GM18870 (cell line): ENCODE measurements around the gene RHEX.

Experiments used
- ATAC-seq: cut with Tn5 transposase; IDR thresholded peaks from one replicate; pipeline ENCODE4 v1.9.1; 2021; ENCODE audit warnings: moderate library complexity; ENCODE audit not compliant: unreplicated experiment

The RHEX gene

DNA sequence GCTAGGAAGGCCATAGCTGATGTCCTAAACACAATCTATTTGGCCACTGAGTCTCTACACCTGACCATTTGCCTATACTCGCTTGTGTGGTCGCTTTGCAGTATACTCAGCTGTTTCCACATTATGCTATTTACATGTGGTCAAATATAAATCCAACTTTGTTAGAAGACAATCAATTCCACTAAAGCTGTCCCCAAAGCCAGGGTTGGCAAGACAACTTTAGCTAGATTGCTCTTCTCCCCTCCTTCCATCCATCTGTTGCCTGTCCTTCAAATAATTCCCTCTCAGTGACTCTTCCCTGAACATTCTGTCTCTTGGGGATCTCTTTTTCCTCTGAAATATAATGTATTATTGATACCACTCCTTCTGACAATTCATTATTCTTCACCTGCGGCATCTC, 34.1 kb downstream of the RHEX start:
- no peak for ATAC-seq

DNA sequence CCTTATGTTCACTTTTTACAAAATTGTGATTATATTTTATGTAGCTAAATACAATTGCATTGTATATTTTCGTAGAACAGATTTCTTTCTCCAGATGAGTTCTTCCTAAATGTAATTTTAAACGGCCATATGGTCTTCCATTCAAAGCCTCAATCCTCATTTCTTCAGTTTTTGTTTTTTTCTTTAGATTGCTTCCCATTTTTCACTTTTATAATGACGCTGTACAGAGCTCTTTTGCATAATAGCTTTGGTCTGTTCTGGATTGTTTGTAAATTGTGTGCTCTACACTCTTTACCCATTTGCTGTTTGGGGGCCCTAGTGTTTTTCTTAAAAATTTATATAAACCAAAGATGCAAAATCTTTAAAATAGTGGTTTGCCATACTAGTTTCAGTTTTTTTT, 36.4 kb downstream of the RHEX start:
- ATAC-seq, result no peak

DNA sequence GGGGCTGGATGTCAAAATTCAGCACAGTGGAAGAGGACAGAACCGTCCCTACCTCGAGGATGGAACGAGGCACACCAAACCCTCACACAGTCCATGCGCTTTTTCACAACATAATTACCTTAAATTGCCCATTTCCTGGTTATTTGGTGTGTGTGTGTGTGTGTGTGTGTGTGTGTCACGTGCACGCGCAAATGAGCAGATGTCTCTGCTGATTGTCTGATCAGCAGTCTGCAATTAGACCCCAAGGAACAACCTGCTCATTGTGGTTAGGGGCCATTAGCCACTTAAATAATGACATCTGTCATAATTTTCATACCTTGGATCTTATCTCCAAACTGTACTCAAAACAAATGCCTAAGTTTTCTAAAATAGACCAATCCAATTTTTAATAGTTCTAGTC, 41.1 kb downstream of the RHEX start:
- no peak for ATAC-seq

- ATAC-seq, result no peak
Observed at GRCh38 chr1:206097381-206097780, 44.4 kb downstream of the RHEX start.

GRCh38 chr1:206098242-206098919, 45.4 kb downstream of the RHEX start:
- no peak for ATAC-seq

DNA sequence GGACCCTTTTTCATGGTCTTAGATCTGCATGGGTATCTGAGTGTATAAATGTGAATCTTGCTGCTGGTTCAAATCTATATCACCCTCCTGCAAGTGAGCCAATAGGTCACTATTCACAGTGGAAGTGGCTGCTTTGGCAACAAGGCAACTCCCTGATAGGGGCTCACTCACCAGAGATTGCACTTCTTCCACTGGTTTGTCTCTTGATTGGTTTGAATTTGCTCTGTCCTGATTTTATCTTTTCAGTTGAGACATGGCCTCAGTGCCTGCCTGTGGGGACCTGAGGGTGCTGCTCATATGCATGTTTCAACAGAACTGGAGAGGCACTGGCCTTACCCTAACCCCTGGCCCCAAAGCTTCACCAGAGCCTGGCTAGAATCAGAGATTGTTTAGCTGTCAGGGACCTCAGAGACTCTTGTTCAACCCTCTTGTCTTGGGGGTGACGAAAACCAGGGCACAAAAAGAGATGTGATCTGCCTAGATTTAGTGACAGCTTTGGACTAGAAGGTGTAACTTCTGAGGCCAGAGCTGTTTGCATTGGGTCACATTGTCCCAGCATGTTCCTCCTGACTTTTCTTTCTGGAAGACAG, 47.3 kb downstream of the RHEX start:
- ATAC-seq, result no peak

GRCh38 chr1:206101351-206102045, 48.5 kb downstream of the RHEX start:
- ATAC-seq, result no peak

DNA sequence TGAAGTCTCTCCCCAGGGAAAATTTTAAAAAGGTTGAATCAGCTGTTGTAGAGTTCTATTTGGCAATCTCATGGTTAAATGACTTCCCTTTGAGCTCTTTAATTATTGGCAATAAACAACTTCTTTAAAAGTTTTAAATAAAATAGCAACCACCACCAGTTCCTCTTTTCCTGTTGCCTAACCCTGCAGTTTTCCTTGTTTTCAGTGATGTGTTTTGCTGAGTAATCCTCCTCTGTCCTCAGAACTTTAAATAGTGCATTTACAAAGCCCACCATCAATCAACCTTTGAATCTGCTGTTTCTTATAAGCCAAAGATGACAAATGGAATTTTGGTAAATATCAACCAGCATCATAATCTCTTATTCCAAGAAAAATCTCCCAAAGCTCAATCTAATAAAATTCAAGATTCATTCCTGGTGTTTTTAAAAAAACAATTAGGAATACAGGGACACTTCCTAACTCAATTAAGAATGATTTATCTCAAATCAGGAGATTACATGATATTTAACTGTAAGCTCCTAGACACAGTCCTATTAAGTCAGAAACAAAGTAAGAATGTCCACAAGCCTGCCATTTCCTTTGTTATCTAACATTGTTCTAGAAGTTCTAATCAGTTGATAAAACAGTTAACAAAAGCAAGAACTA, 49.4 kb downstream of the RHEX start:
- ATAC-seq, result no peak

DNA sequence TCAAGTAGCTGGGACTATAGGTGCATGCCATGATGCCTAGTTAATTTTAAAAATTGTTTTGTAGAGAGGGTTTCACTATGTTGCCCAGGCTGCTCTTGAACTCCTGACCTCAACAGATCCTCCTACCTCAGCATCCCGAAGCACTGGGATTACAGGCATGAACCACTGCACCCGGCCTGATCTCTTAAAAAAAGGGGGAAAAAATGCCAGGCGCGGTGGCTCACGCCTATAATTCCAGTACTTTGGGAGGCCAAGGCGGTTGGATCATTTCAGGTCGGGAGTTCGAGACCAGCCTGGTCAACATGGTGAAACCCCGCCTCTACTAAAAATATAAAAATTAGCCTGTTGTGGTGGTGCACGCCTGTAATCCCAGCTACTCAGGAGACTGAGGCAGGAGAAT, 51.0 kb downstream of the RHEX start:
- ATAC-seq, result no peak

DNA sequence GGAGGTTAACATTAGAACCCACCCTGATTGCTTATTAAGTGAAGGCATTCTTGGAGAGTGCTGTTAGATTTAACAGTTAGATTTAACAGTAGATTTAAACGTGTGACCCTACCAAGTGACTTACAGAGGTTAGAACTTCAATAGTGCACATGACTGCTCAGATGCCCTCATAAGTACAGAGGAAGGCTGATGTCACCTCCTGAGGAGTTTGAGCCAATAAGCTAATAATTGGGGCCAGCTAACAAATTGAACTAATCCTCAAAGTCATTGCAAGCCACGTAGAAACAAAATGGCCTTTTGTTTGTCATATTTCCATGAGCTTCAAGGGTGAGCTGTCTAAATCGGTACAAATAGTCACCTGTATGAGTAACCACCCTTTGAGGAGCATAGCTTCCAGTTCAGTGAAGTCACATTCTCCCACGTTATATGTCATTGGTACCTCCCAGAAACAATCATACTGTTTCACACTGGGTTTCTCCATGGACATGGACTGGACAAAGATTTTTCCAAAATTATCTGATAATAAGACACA, 52.6 kb downstream of the RHEX start:
- no peak for ATAC-seq

- no peak for ATAC-seq
Observed at GRCh38 chr1:206106328-206107167, 53.6 kb downstream of the RHEX start.

GRCh38 chr1:206107168-206107544, 54.2 kb downstream of the RHEX start:
- no peak for ATAC-seq

- ATAC-seq, result no peak
Observed at GRCh38 chr1:206108635-206109034, 55.7 kb downstream of the RHEX start.

DNA sequence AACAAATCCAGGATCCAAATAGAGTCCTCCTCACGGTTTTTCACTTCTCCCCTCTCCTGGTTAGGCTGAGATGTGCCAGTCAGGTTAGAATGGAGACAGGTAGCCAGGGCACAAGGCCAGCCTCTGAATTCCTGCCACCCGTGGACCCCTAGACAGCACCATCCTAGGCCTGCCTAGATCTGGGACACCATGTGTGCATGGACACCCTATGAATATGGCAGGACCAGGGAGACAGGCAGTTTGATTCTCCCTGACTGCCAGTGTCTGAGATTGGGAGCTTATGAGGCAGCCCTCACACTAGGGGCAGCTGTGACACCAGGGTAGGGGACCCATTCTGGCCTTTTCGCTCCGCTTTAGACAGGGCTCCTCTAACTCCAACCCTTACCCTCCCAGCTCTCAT, 56.7 kb downstream of the RHEX start:
- ATAC-seq, result no peak

DNA sequence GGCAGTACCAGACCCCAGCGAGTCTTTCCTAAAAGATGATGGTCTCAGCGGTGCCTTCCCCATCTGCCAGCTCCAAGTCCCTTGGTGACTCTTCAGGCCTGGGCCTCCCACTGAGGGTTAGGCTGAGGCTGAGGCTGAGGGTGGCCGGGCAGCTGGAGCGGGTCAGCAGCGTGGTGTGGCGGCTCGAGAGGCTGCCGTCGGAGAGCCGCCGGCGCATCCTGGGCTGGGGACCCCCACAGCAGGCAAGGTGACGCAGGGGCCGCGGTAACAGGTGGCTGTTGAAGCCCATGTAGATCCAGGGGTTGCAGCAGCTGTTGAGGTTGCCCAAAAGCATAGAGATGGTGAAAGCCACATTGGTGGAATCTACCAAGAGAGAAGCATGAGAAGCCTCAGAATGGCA, 57.2 kb downstream of the RHEX start:
- no peak for ATAC-seq

DNA sequence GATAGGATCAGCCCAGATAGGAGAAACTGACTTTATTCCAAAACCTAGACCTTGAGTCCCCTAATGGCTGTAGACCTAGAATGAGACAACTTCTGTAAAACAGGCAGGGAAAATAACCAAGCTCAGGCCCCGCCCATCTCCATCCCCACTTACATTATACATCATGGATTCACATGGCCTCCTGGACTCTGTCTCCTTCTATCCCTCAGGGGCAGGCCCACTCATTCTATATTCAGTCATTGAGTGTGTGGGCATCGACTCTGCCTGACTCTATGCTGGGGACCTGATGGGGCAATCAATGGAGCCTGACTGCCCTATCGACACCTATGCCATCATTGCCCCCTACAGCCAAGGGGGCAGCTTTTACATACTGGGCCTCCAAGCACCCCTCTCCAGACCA, 57.8 kb downstream of the RHEX start:
- no peak for ATAC-seq

- ATAC-seq, result no peak
Observed at GRCh38 chr1:206111271-206111927, 58.4 kb downstream of the RHEX start.

DNA sequence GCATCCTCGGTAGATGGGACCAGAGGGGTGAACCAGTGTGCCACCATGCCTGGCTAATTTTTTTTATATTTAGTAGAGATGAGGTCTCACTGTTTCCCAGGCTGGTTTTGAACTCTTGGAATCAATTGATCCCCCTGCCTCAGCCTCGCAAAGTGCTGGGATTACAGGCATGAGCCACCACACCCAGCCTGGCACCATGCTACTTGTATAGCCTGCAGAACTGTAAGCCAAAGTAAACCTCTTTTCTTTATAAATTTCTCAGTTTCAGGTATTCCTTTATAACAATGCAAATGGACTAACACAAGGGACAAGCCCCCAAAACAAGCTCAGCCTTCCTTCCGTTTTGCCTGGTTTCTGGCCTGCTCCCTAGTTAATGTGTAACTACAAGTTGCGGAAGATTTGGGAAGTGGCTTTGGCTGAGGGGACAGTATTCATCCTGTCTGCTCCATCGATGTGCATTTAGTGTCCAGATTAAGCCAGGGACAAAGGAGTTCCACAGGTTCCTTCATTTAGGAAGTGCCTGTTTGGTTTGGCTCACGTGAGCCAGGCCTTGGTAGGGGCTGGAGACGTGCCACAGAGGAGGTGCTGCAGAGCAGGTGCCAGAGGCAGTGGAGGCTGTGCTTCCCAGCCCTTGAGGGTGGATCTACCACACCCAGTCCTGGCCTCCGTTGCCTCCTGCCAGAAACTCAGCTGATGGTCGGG, 59.8 kb downstream of the RHEX start:
- ATAC-seq, result no peak

- no peak for ATAC-seq
Observed at GRCh38 chr1:206114692-206115640, 62.0 kb downstream of the RHEX start.
